A549 treated with Mapracorat at 1 μM for 4 hours (cell line): ENCODE measurements around the gene CPA5. TPM values are rescaled to one million over a fixed set of nuclear protein-coding genes. Genes with fewer than 3 reads are reported as not detected.

ENCODE experiments used
- total RNA-seq: library from RNA; stranded (reverse); fragments of 200-300 nt; extraction: Qiagen RNA extraction; gene quantifications from 5 replicates; pipeline ENCODE4 v1.2.3, GENCODE V29; 2022

CPA5 gene, protein sequence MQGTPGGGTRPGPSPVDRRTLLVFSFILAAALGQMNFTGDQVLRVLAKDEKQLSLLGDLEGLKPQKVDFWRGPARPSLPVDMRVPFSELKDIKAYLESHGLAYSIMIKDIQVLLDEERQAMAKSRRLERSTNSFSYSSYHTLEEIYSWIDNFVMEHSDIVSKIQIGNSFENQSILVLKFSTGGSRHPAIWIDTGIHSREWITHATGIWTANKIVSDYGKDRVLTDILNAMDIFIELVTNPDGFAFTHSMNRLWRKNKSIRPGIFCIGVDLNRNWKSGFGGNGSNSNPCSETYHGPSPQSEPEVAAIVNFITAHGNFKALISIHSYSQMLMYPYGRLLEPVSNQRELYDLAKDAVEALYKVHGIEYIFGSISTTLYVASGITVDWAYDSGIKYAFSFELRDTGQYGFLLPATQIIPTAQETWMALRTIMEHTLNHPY
- total RNA-seq = not detected in 5 replicates

GRCh38 chr7:130344271-130344866, at the start of gene CPA5:
Gene CPA5 (plus strand): TSS chr7:130344816. CDS start chr7:130346486, 1,670 bp downstream.

DNA sequence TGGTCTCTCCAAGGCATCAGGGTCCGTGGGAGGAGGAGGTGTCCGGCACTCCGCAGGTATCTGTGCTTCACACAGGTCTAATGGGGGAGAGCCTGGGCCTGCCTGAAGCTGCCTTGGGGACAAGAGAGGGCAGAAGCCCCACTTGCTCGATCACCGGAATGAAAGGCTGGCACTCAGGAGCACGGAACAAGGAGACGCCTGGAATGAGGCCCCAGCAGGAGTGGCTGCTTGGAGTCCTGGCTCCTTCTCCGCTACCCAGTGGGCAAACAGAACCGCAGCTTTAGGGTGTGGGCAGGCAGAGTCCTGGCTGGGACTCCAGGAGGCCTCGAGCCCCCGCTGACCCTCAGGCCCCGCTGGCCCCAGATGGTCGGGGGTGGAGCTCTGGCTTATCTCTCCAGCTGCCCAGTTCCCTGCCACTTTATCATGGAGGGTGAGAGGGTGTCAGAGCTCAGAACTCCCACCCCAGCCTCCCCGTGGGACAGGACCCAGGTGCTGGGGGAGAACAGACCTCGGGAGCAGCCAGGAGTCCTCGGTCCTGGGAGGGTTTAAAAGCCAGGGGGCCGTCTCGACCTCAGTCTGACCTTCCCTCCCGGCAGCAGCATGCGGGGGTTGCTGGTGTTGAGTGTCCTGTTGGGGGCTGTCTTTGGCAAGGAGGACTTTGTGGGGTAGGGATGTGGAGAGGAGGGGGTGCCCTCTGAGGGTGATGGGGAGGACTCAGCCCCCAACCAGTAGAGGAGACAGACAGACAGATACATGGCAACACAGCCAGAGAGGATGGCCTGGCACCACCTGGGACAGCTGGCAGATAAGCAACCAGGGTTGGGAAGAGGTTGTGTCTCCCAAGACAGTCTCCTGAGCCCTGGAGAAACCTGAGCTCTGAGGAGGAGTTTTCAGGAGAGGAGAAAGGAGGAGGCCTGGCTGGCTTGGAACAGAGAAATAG, 35.6 kb downstream of the CPA5 start, which contains the start of gene CPA1:
TSS of gene CPA1 (plus strand) at position 574 of the 940 bp plus-strand sequence. CDS start at position 601, 27 bp downstream.

Other genes starting within 250 kb of the CPA5 start
- gene TMEM209, start 139.4 kb upstream of the CPA5 start, total RNA-seq = 12.0 to 15.9 TPM (median 14.2 TPM) in 5 replicates
- not detected in 5 replicates for gene SSMEM1, start 137.0 kb upstream of the CPA5 start, total RNA-seq
- gene CPA2, start 78.0 kb upstream of the CPA5 start, total RNA-seq = 0.09 TPM in 1 of 5 replicates, not detected in the others
- 3.3 to 5.3 TPM (median 4.3 TPM) in 5 replicates for gene CPA4, start 51.7 kb upstream of the CPA5 start, total RNA-seq
- not detected in 5 replicates for gene CPA1, start 35.7 kb downstream of the CPA5 start, total RNA-seq
- 10.4 to 13.8 TPM (median 11.6 TPM) in 5 replicates for gene CEP41, start 96.2 kb downstream of the CPA5 start, total RNA-seq
- gene MEST, start 147.3 kb downstream of the CPA5 start, total RNA-seq = 31.8 to 45.2 TPM (median 36.6 TPM) in 5 replicates